ENCODE measurements around the gene SIAH3.

DNA sequence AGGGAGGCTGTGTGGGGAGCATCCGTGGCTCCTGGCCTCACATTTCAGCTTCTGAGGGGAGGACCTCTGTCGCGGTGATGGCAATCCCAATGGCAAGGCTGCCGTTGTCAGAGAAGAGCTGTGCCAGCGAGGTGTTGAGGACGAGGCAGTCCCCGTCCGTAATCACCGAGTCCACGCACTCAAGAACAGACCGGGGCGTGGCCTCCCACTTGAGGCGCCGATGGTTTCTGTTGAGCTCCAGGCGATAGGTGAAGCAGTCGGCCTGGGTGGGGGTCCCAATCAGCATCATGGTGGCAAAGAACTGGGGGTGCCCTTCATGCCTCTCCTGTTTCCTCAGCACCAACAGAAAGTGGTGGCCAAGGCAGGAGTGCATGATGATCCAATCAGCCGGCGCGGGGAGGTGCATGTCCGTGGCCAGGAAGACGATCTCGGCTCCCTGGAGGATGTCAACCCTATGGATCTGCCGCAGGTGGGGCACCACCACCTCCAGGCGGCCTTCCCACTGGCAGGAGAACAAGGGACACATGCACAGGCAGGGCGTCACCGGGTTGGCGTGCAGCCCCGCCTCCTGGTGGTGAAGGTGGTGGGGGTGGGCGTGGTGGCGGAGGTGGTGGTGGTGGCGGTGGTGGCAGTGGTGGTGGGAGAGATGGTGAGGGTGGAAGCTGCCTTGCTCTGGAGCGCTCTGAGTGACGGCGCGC is 68.1 kb downstream of the SIAH3 start:
- TF ChIP-seq, protein P1, sequence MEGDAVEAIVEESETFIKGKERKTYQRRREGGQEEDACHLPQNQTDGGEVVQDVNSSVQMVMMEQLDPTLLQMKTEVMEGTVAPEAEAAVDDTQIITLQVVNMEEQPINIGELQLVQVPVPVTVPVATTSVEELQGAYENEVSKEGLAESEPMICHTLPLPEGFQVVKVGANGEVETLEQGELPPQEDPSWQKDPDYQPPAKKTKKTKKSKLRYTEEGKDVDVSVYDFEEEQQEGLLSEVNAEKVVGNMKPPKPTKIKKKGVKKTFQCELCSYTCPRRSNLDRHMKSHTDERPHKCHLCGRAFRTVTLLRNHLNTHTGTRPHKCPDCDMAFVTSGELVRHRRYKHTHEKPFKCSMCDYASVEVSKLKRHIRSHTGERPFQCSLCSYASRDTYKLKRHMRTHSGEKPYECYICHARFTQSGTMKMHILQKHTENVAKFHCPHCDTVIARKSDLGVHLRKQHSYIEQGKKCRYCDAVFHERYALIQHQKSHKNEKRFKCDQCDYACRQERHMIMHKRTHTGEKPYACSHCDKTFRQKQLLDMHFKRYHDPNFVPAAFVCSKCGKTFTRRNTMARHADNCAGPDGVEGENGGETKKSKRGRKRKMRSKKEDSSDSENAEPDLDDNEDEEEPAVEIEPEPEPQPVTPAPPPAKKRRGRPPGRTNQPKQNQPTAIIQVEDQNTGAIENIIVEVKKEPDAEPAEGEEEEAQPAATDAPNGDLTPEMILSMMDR (IDR thresholded peaks at IDR 0.05), result no peak
- no peak for TF ChIP-seq POLR2A (IDR thresholded peaks at IDR 0.05)

Measured in right lobe of liver (tissue), 4 donors.